ENCODE data around the gene C1QL2. TPM values are rescaled to one million over a fixed set of nuclear protein-coding genes. Genes with fewer than 3 reads are reported as not detected.

The C1QL2 gene
- total RNA-seq, 1 experiment from 2014 or later, result 0.81 TPM

DNA sequence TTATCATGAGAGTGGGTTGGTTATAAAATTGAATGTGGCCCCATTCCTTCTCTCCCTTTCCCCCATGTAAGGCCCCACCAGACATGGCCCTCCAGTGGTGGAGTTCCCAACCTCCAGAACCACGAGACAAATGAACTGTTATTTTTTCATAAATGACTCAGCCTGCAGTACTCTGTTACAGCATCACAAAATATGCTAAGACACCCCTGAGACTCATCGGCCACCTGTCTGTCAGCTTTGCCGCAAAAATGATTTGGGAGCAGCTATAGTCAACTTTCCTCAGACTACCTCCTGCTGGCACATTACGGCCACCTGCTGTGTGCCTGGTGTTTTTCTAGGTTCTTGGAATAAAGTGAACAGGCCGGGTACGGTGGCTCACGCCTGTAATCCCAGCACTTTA is 21.4 kb upstream of the C1QL2 start:
- Histone ChIP-seq H3T11ph (ENCODE audit: low read length) (no peak overlapping the region), H2AFZ (ENCODE audit: low read length) (no peak overlapping the region), H3K23me2 (ENCODE audit: insufficient read length, low read depth, low read length, poor library complexity, severe bottlenecking) (no peaks in the 10 kb centered on the region), H3K14ac (ENCODE audit: insufficient read depth, low read length) (no peak overlapping the region), H2BK20ac (ENCODE audit: low read depth, low read length, poor library complexity, severe bottlenecking) (no peak overlapping the region), H3K4ac (ENCODE audit: low read depth, low read length) (no peak overlapping the region), H2BK15ac (ENCODE audit: low read depth, low read length) (no peak overlapping the region), H3K4me2 (ENCODE audit: insufficient read depth, insufficient read length, low read length) (no peak overlapping the region), H3K9ac (ENCODE audit: extremely low read depth, insufficient read length, low read length) (no peak overlapping the region), H3K27me3 (ENCODE audit: insufficient read depth, low read length) (no peaks in the 10 kb centered on the region), H4K5ac (ENCODE audit: insufficient read length, low read depth, low read length) (no peak overlapping the region), H3K9me3 (ENCODE audit: control insufficient read depth, low read depth, low read length) (no peaks in the 10 kb centered on the region), H4K8ac (replicated peaks; ENCODE audit: insufficient read length, low read depth, low read length) (no peak overlapping the region), H2BK120ac (ENCODE audit: low read depth, low read length, poor library complexity, severe bottlenecking) (no peak overlapping the region), H3K4me1 (ENCODE audit: insufficient read depth, low read length) (no peaks in the 10 kb centered on the region), H3K23ac (ENCODE audit: insufficient read length, low read depth, low read length) (no peak overlapping the region), H3K56ac (ENCODE audit: insufficient read length, low read depth, low read length) (no peak overlapping the region), H4K20me1 (ENCODE audit: control insufficient read depth, insufficient read depth, insufficient read length) (no peaks in the 10 kb centered on the region), H3K27ac (ENCODE audit: insufficient read length, low read depth, low read length) (no peak overlapping the region), H3K79me2 (ENCODE audit: insufficient read depth, low read length) (no peaks in the 10 kb centered on the region), H2BK5ac (ENCODE audit: insufficient read length, low read length) (no peak overlapping the region), H2BK12ac (ENCODE audit: insufficient read length, low read depth, low read length) (no peak overlapping the region), H2AK5ac (ENCODE audit: insufficient read length, low read length) (no peak overlapping the region), H4K91ac (ENCODE audit: insufficient read length, low read depth, low read length) (no peak overlapping the region), H3K79me1 (ENCODE audit: insufficient read depth, low read depth, low read length, poor library complexity, severe bottlenecking) (no peaks in the 10 kb centered on the region), H3K18ac (ENCODE audit: insufficient read length, low read depth, low read length) (no peak overlapping the region)
- Mint-ChIP-seq H3K36me3 (ENCODE audit: insufficient read depth in 1 of 3, low read depth in 3 of 3) (peaks cover 0 to 2% (median 2%) of the 10 kb centered on the region in 3 experiments; a peak in 3 of 7 replicates), H3K27me3 (ENCODE audit: low read depth) (no peaks in the 10 kb centered on the region; the same call in 1 of the 2 replicates), H3K4me3 (no peak overlapping the region), H3K9me3 (peaks cover under 1 to 1% of the 10 kb centered on the region in 2 experiments; a peak in 4 of 5 replicates), H3K4me1 (peaks cover 9 to 11% of the 10 kb centered on the region in 2 experiments), H3K27ac (no peak overlapping the region)
- no peak for TF ChIP-seq CTCF (conservative IDR thresholded peaks at IDR 0.05)
- WGBS (ENCODE audit: extremely low coverage, insufficient read length, low lambda C conversion rate), result no CpG with 5 or more reads among the region's 7 CpGs
- no peak for DNase-seq
